Calu3 (cell line): ENCODE measurements around the gene HOXB5. TPM values are rescaled to one million over a fixed set of nuclear protein-coding genes. Genes with fewer than 3 reads are reported as not detected.

Source experiments
- BruUV-seq: library from RNA; stranded (reverse); fragments of 400-500 nt; replicated peaks from 2 replicates; lab custom pipeline; 2021; lab: Mats Ljungman, UMichigan
- CTCF ChIA-PET: fragments of 300-600 bp; sonication (Branson Sonifier 250); formaldehyde crosslinking; loops from one replicate; lab custom pipeline; 2022; ENCODE audit warnings: antibody characterized with exemption; lab: Charles Lee
- DNase-seq: peaks from one replicate; pipeline ENCODE4 v3.0.0; 2022
- H3K27ac Mint-ChIP-seq: one replicate; pipeline ENCODE4 v1.8.0; 2022; ENCODE audit warnings: mixed read lengths; ENCODE audit not compliant: unreplicated experiment
- H3K27me3 Mint-ChIP-seq: one replicate; pipeline ENCODE4 v1.8.0; 2022; ENCODE audit warnings: mixed read lengths; ENCODE audit not compliant: unreplicated experiment
- H3K36me3 Mint-ChIP-seq: one replicate; pipeline ENCODE4 v1.8.0; 2022; ENCODE audit warnings: mild to moderate bottlenecking, moderate library complexity, mixed read lengths; ENCODE audit not compliant: insufficient read depth, unreplicated experiment
- H3K4me1 Mint-ChIP-seq: one replicate; pipeline ENCODE4 v1.8.0; 2022; ENCODE audit warnings: mild to moderate bottlenecking, low read depth, mixed read lengths; ENCODE audit not compliant: unreplicated experiment
- H3K4me3 Mint-ChIP-seq: one replicate; pipeline ENCODE4 v1.8.0; 2022; ENCODE audit warnings: mild to moderate bottlenecking, low read depth, moderate library complexity, mixed read lengths; ENCODE audit not compliant: unreplicated experiment
- H3K9me3 Mint-ChIP-seq: one replicate; pipeline ENCODE4 v1.8.0; 2022; ENCODE audit warnings: low read depth, mixed read lengths; ENCODE audit not compliant: unreplicated experiment
- CTCF ChIP-seq: fragments of 200-600 bp; IDR thresholded peaks from one replicate; pipeline ENCODE4 v1.8.0; 2022; ENCODE audit warnings: antibody characterized with exemption; ENCODE audit not compliant: unreplicated experiment
- intact Hi-C: fragments of 100-400 bp; cut with micrococcal nuclease; formaldehyde crosslinking; loops from one replicate; pipeline ENCODE4 v1.10.0; 2022; ENCODE audit not compliant: unreplicated experiment
- total RNA-seq: library from RNA; stranded (reverse); gene quantifications from 2 replicates; pipeline ENCODE4 v1.2.3, GENCODE V29; 2022

The HOXB5 gene
- total RNA-seq, 1 experiment from 2014 or later = 48.5 TPM

- DNase-seq = no peak
- Mint-ChIP-seq H3K4me3 (no peak overlapping the region), H3K36me3 (peaks cover 64% of the 10 kb centered on the region), H3K4me1 (peaks cover 36% of the 10 kb centered on the region), H3K27me3 (no peaks in the 10 kb centered on the region), H3K9me3 (no peaks in the 10 kb centered on the region), H3K27ac (no peak overlapping the region)
- intact Hi-C loops = no loop called here
- CTCF ChIA-PET = interaction anchor here (0.5 to 1.1 kb wide), 3 partner anchors 23 to 319 kb away, joined by 3 to 4 read pairs (median 3); no protein-coding TSS in a partner anchor
- TSS peak; percentile 21 for BruUV-seq
- TF ChIP-seq CTCF = no peak
Observed at GRCh38 chr17:48565022-48565554, 28.5 kb downstream of the HOXB5 start.

- DNase-seq = no peak
- CTCF ChIA-PET = interaction anchor here (0.5 to 1.1 kb wide), 3 partner anchors 22 to 319 kb away, joined by 3 to 4 read pairs (median 3); no protein-coding TSS in a partner anchor
- Mint-ChIP-seq H3K4me1 (peaks cover 43% of the 10 kb centered on the region), H3K27me3 (no peaks in the 10 kb centered on the region), H3K36me3 (peaks cover 61% of the 10 kb centered on the region), H3K4me3 (no peak overlapping the region), H3K27ac (no peak overlapping the region), H3K9me3 (no peaks in the 10 kb centered on the region)
- intact Hi-C loops = no loop called here
- TF ChIP-seq CTCF = no peak
- no TSS peak for BruUV-seq
Observed at GRCh38 chr17:48564188-48565021, 29.2 kb downstream of the HOXB5 start.

- no peaks in the 10 kb centered on the region for H3K9me3 Mint-ChIP-seq
- no peak for TF ChIP-seq CTCF
- BruUV-seq = no TSS peak
- CTCF ChIA-PET = interaction anchor here (0.9 to 2.3 kb wide), 3 partner anchors 22 to 256 kb away, joined by 4 to 5 read pairs (median 5); no protein-coding TSS in a partner anchor
- peaks cover 49% of the 10 kb centered on the region for H3K4me1 Mint-ChIP-seq
- H3K4me3 Mint-ChIP-seq = no peak overlapping the region
- intact Hi-C loops = no loop called here
- no peaks in the 10 kb centered on the region for H3K27me3 Mint-ChIP-seq
- H3K27ac Mint-ChIP-seq = no peak overlapping the region
- no peak for DNase-seq
- peaks cover 61% of the 10 kb centered on the region for H3K36me3 Mint-ChIP-seq
Observed at GRCh38 chr17:48563867-48564187, 29.8 kb downstream of the HOXB5 start.

- no peak for DNase-seq
- CTCF ChIA-PET = interaction anchor here (0.6 to 2.3 kb wide), 4 partner anchors 19 to 352 kb away, joined by 5 to 7 read pairs (median 5); no protein-coding TSS in a partner anchor
- BruUV-seq = no TSS peak
- no peak for TF ChIP-seq CTCF
- Mint-ChIP-seq H3K4me3 (no peak overlapping the region), H3K9me3 (no peaks in the 10 kb centered on the region), H3K4me1 (peaks cover 53% of the 10 kb centered on the region), H3K36me3 (peaks cover 61% of the 10 kb centered on the region), H3K27me3 (no peaks in the 10 kb centered on the region), H3K27ac (no peak overlapping the region)
- intact Hi-C loops = no loop called here
Observed at GRCh38 chr17:48563385-48563838, 30.2 kb downstream of the HOXB5 start.
